Measurements from ENCODE around the gene WASHC2C. TPM values are rescaled to one million over a fixed set of nuclear protein-coding genes. Genes with fewer than 3 reads are reported as not detected.
"Not testable (repeated sequence)": the region's sequence is repeated elsewhere in the genome, so short reads cannot be mapped to it uniquely, and the experiment has no call there.

The WASHC2C gene
- total RNA-seq, 1 experiment from 2014 or later: 73.6 TPM

DNA sequence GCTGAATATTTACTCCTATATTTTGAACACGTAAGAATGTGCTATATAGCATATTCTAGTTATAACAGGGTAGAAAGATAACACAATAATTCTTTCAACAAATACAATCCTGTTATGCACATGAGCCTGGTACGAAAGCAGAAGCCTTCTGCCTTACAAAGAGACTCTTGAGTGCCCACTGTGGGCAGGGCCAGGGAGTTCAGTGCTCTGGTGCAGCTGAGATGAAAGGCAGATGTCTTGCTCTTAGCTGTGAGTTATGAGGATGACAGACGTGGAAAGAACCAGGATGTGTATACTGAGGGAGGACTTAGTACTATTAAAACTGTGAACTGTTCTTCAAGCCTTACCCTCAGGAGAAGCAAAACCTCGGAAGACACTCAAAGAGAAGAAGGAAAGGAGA is 24.1 kb downstream of the WASHC2C start:
- H3K27me3 ChIP-seq (ENCODE audit: control insufficient read depth, insufficient read depth, low read length); H3K36me3 ChIP-seq (ENCODE audit: control insufficient read depth, insufficient read depth, low read length); intact Hi-C loops (cut with micrococcal nuclease; ENCODE audit: unreplicated experiment); DNase-seq (ENCODE audit: low read depth, low spot score); ATAC-seq; in situ Hi-C loops (cut with HindIII; ENCODE audit: low pct_unique_long_range_greater_than_20kb, low sequenced_read_pairs); H3K9me3 ChIP-seq (ENCODE audit: control insufficient read depth, insufficient read depth, low read depth, low read length); H3K27ac ChIP-seq (ENCODE audit: low read length); BruUV-seq (replicated peaks); CTCF ChIA-PET; POLR2A ChIA-PET; H3K4me1 ChIP-seq (ENCODE audit: control insufficient read depth, insufficient read depth, low read length); H3K4me3 ChIP-seq (ENCODE audit: low read depth in 2 of 2, low read length in 2 of 2): not testable (repeated sequence)

DNA sequence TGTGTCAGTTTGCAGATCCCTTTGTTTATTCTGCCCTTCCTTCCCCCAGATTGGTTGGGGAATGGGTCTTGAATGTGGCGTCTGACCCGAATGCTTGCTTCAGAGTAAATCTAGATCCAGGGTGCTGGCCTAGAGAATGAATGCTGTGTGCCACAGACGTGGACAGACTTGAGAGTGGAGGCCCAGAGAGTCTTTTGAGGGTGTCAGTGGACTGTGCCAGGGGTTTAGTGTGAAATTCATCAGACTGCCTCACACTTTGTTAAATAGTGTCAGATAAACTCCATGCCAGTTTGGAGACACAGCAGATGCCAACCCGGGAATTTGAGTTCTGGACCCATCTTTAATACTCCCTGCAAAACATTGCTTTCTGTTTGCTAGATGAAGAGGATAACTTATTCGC is 25.1 kb downstream of the WASHC2C start:
- TSS peak; percentile 42 for BruUV-seq (replicated peaks)

DNA sequence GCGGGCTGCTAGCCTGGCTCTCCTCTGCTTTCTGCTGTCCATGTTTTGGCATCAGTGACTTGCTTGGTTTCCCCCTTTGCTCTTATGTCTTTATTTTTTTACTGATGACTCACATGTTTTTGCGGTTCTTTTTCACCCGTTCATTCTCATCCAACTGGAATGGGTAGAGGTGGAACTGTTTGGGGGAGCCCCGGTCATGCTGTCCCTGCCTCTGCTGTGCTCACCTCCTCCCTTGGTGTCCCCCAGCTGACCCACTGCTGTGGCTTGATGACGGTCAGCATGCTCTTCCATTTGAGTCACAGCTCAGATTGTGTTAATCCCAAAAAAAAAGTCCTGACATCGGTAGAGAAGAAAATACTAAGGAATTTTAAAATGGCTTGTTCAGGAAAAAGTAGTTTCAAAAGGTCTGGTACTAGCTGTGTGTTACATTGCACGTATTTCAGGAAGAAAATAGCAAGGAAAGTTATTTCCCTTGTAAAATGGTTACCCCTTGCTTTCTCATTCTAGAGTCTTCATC is 27.0 kb downstream of the WASHC2C start:
- H3K27ac ChIP-seq (ENCODE audit: low read length); H3K36me3 ChIP-seq (ENCODE audit: control insufficient read depth, insufficient read depth, low read length); H3K4me1 ChIP-seq (ENCODE audit: control insufficient read depth, insufficient read depth, low read length); intact Hi-C loops (cut with micrococcal nuclease; ENCODE audit: unreplicated experiment); H3K9me3 ChIP-seq (ENCODE audit: control insufficient read depth, insufficient read depth, low read depth, low read length); DNase-seq (ENCODE audit: low read depth, low spot score); POLR2A ChIA-PET; CTCF ChIA-PET; BruUV-seq (replicated peaks); H3K27me3 ChIP-seq (ENCODE audit: control insufficient read depth, insufficient read depth, low read length); in situ Hi-C loops (cut with HindIII; ENCODE audit: low pct_unique_long_range_greater_than_20kb, low sequenced_read_pairs); H3K4me3 ChIP-seq (ENCODE audit: low read depth in 2 of 2, low read length in 2 of 2); ATAC-seq: not testable (repeated sequence)

More for the DNA sequence above, 25.1 kb downstream of the WASHC2C start:
- intact Hi-C loops (cut with micrococcal nuclease; ENCODE audit: unreplicated experiment); in situ Hi-C loops (cut with HindIII; ENCODE audit: low pct_unique_long_range_greater_than_20kb, low sequenced_read_pairs); POLR2A ChIA-PET; H3K4me3 ChIP-seq (ENCODE audit: low read depth in 2 of 2, low read length in 2 of 2); ATAC-seq; H3K4me1 ChIP-seq (ENCODE audit: control insufficient read depth, insufficient read depth, low read length); DNase-seq (ENCODE audit: low read depth, low spot score); H3K27me3 ChIP-seq (ENCODE audit: control insufficient read depth, insufficient read depth, low read length); H3K36me3 ChIP-seq (ENCODE audit: control insufficient read depth, insufficient read depth, low read length); H3K27ac ChIP-seq (ENCODE audit: low read length); CTCF ChIA-PET; H3K9me3 ChIP-seq (ENCODE audit: control insufficient read depth, insufficient read depth, low read depth, low read length): not testable (repeated sequence)

DNA sequence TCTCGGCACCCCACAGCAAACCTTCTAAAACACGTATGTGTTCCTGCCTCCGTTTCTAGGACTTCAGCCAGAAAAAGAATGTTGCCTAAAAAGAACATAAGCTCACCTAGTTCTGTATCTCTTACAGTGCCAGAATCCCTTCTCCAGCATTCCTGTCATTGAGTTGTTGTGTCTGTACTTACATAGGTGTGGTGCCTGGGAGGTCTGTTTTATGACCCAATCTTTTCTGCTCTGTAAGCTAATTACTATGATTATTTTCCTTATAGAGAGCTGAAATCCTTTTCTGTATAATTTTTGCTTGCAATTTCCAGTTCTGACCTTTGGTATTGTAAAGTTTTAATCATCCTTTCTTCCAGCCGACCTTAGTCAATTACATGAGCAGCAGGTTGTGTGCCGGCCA is 28.0 kb downstream of the WASHC2C start:
- BruUV-seq (replicated peaks): TSS peak; percentile 24
- CTCF ChIA-PET; H3K4me1 ChIP-seq (ENCODE audit: control insufficient read depth, insufficient read depth, low read length); H3K9me3 ChIP-seq (ENCODE audit: control insufficient read depth, insufficient read depth, low read depth, low read length); intact Hi-C loops (cut with micrococcal nuclease; ENCODE audit: unreplicated experiment); H3K36me3 ChIP-seq (ENCODE audit: control insufficient read depth, insufficient read depth, low read length); in situ Hi-C loops (cut with HindIII; ENCODE audit: low pct_unique_long_range_greater_than_20kb, low sequenced_read_pairs); ATAC-seq; H3K27me3 ChIP-seq (ENCODE audit: control insufficient read depth, insufficient read depth, low read length); POLR2A ChIA-PET; H3K4me3 ChIP-seq (ENCODE audit: low read depth in 2 of 2, low read length in 2 of 2); H3K27ac ChIP-seq (ENCODE audit: low read length); DNase-seq (ENCODE audit: low read depth, low spot score): not testable (repeated sequence)

DNA sequence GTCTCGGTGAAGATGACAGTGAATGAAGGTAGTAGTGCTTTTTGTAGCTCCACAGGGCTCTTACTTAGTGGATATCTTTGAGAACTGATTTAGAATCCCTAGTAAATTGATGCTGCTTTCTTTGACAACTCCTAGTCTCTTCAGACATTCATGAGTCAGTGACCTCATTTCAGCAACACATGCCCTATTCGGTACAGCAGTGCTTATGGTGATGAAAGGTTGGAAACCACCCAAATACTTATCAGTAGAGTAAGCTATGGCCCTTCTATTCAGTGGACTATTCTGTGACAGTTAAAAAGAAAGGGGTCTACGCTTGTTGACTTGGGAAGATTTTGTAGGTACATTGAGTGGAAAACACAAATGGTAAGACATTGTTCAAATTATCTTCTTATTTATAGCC is 29.0 kb downstream of the WASHC2C start:
- ATAC-seq; H3K27me3 ChIP-seq (ENCODE audit: control insufficient read depth, insufficient read depth, low read length); H3K36me3 ChIP-seq (ENCODE audit: control insufficient read depth, insufficient read depth, low read length); H3K4me3 ChIP-seq (ENCODE audit: low read depth in 2 of 2, low read length in 2 of 2); H3K4me1 ChIP-seq (ENCODE audit: control insufficient read depth, insufficient read depth, low read length); DNase-seq (ENCODE audit: low read depth, low spot score); in situ Hi-C loops (cut with HindIII; ENCODE audit: low pct_unique_long_range_greater_than_20kb, low sequenced_read_pairs); POLR2A ChIA-PET; intact Hi-C loops (cut with micrococcal nuclease; ENCODE audit: unreplicated experiment); H3K9me3 ChIP-seq (ENCODE audit: control insufficient read depth, insufficient read depth, low read depth, low read length); H3K27ac ChIP-seq (ENCODE audit: low read length); BruUV-seq (replicated peaks); CTCF ChIA-PET: not testable (repeated sequence)

DNA sequence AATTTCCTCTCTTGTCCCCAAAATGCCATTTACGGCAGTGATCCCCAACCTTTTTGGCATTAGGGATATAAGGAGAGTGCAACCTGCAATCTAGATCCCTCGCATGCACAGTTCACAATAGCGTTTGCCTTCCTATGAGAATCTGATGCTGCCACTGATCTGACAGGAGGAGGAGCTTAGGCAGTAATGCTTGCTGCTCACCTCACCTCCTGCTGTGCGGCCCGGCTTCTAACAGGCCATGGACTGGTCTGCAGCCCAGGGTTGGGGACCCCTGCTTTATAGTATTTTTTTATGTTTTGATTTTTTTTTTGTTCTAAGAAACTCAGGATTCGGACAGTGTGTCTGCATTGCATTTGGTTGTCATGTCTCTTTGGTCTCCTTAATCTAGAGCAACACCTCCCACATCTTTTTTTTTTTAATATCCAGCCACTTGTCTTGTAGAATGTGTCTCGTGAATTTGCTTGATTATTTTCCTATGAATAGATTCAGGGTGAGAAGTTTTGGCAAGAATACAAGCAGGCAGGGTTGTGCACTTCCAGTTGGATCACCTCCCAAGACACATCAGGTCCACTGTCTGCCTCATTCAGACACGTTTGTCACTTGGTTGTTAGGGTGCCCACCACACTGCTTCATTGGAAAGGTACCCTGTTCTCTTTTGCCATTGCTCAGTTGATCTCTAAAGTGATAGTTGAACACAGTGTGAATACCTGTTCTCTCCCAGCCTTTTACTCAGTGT is 30.8 kb downstream of the WASHC2C start:
- H3K4me1 ChIP-seq (ENCODE audit: control insufficient read depth, insufficient read depth, low read length); H3K27ac ChIP-seq (ENCODE audit: low read length); POLR2A ChIA-PET: not testable (repeated sequence)

DNA sequence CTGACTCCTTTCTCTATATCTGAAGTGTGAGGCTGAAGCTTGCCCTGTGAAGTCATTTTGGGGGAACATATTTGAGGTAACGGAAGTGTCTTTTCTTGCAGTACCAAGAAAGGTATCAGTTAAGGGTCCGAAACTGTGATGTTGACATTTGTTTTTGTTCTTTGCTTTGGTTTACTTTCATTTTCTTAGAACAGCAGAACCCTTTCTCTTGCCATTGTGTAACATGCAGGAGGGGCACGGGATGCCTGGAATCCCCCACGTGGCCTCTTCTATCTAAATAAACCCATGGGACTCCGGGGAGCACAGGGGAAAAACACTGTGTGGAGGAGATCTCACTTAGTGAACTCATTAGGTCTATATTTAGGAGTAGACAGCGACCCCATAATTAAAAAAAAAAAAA is 34.6 kb downstream of the WASHC2C start:
- BruUV-seq (replicated peaks): not testable (repeated sequence)

More for the DNA sequence above, 30.8 kb downstream of the WASHC2C start:
- TSS peak; percentile 53 for BruUV-seq (replicated peaks)
- ATAC-seq; H3K27me3 ChIP-seq (ENCODE audit: control insufficient read depth, insufficient read depth, low read length); H3K4me3 ChIP-seq (ENCODE audit: low read depth in 2 of 2, low read length in 2 of 2); H3K9me3 ChIP-seq (ENCODE audit: control insufficient read depth, insufficient read depth, low read depth, low read length); DNase-seq (ENCODE audit: low read depth, low spot score); in situ Hi-C loops (cut with HindIII; ENCODE audit: low pct_unique_long_range_greater_than_20kb, low sequenced_read_pairs); CTCF ChIA-PET; intact Hi-C loops (cut with micrococcal nuclease; ENCODE audit: unreplicated experiment); H3K36me3 ChIP-seq (ENCODE audit: control insufficient read depth, insufficient read depth, low read length): not testable (repeated sequence)

More for the DNA sequence above, 34.6 kb downstream of the WASHC2C start:
- H3K27ac ChIP-seq (ENCODE audit: low read length); H3K27me3 ChIP-seq (ENCODE audit: control insufficient read depth, insufficient read depth, low read length); H3K4me3 ChIP-seq (ENCODE audit: low read depth in 2 of 2, low read length in 2 of 2); POLR2A ChIA-PET; H3K4me1 ChIP-seq (ENCODE audit: control insufficient read depth, insufficient read depth, low read length); H3K36me3 ChIP-seq (ENCODE audit: control insufficient read depth, insufficient read depth, low read length); ATAC-seq; intact Hi-C loops (cut with micrococcal nuclease; ENCODE audit: unreplicated experiment); DNase-seq (ENCODE audit: low read depth, low spot score); in situ Hi-C loops (cut with HindIII; ENCODE audit: low pct_unique_long_range_greater_than_20kb, low sequenced_read_pairs); H3K9me3 ChIP-seq (ENCODE audit: control insufficient read depth, insufficient read depth, low read depth, low read length); CTCF ChIA-PET: not testable (repeated sequence)
